HG03060 (cell line): ENCODE measurements around the gene POU2AF3.
"Not testable (repeated sequence)": the region's sequence is repeated elsewhere in the genome, so short reads cannot be mapped to it uniquely, and the experiment has no call there.

Source experiments
- ATAC-seq: cut with Tn5 transposase; IDR thresholded peaks from one replicate; pipeline ENCODE4 v1.9.1; 2021; ENCODE audit warnings: low read depth, moderate number of reproducible peaks; ENCODE audit not compliant: unreplicated experiment

Gene POU2AF3

GRCh38 chr11:111298413-111299100 lies at the start of gene POU2AF3:
POU2AF3 (plus strand) TSS chr11:111298546; CDS start chr11:111298582, 36 bp downstream.
- no peak for ATAC-seq

- ATAC-seq = no peak
Measured at GRCh38 chr11:111250936-111251335, 47.4 kb upstream of the POU2AF3 start.

- no peak for ATAC-seq
Measured at GRCh38 chr11:111253131-111253530, 45.2 kb upstream of the POU2AF3 start.

- no peak for ATAC-seq
Measured at GRCh38 chr11:111253630-111254029, 44.7 kb upstream of the POU2AF3 start.

- ATAC-seq = no peak
Measured at GRCh38 chr11:111258046-111258445, 40.3 kb upstream of the POU2AF3 start.

- no peak for ATAC-seq
Measured at GRCh38 chr11:111259896-111260295, 38.5 kb upstream of the POU2AF3 start.

GRCh38 chr11:111260811-111261210 lies 37.5 kb upstream of the POU2AF3 start:
- no peak for ATAC-seq

GRCh38 chr11:111264646-111265045 lies 33.7 kb upstream of the POU2AF3 start:
- no peak for ATAC-seq

GRCh38 chr11:111265421-111265820 lies 32.9 kb upstream of the POU2AF3 start:
- no peak for ATAC-seq

GRCh38 chr11:111268303-111268702 lies 30.0 kb upstream of the POU2AF3 start:
- ATAC-seq = not testable (repeated sequence)

GRCh38 chr11:111269146-111269868 lies 29.0 kb upstream of the POU2AF3 start:
- ATAC-seq = no peak

GRCh38 chr11:111272420-111272819 lies 25.9 kb upstream of the POU2AF3 start:
- ATAC-seq = no peak

- no peak for ATAC-seq
Measured at GRCh38 chr11:111282562-111283075, 15.7 kb upstream of the POU2AF3 start.

GRCh38 chr11:111283945-111284481 lies 14.3 kb upstream of the POU2AF3 start:
- ATAC-seq = no peak

GRCh38 chr11:111285189-111286091 lies 12.9 kb upstream of the POU2AF3 start:
- no peak for ATAC-seq

GRCh38 chr11:111291764-111292163 lies 6.6 kb upstream of the POU2AF3 start:
- ATAC-seq = no peak

- ATAC-seq = not testable (repeated sequence)
Measured at GRCh38 chr11:111292408-111292807, 5.9 kb upstream of the POU2AF3 start.

- ATAC-seq = no peak
Measured at GRCh38 chr11:111296196-111296595, 2.1 kb upstream of the POU2AF3 start.

GRCh38 chr11:111297696-111298095 lies 650 bp upstream of the POU2AF3 start:
- ATAC-seq = no peak
